KOPT-K1 (cell line): Measurements from ENCODE around the gene ADARB2.

Experiments
- H3K27ac ChIP-seq: fragments of 200-600 bp; sonication (generic); 2 replicates; pipeline ENCODE4 v1.5.1; 2016; ENCODE audit warnings: antibody characterized with exemption, mild to moderate bottlenecking, low read depth, low read length; ENCODE audit not compliant: poor library complexity, severe bottlenecking
- H3K36me3 ChIP-seq: fragments of 200-600 bp; sonication (generic); 2 replicates; pipeline ENCODE4 v1.5.1; 2017; ENCODE audit warnings: antibody characterized with exemption, mild to moderate bottlenecking, low read length, moderate library complexity; ENCODE audit not compliant: insufficient read depth
- H3K9me3 ChIP-seq: fragments of 200-600 bp; sonication (generic); 2 replicates; pipeline ENCODE4 v1.5.1; 2017; ENCODE audit warnings: antibody characterized with exemption, low read length, mild to moderate bottlenecking; ENCODE audit not compliant: insufficient read depth, poor library complexity, severe bottlenecking

ADARB2 gene

GRCh38 chr10:1151076-1152033, 586.0 kb downstream of the ADARB2 start:
- no peaks in the 10 kb centered on the region for H3K36me3 ChIP-seq
- H3K9me3 ChIP-seq = peaks cover 12% of the 10 kb centered on the region
- H3K27ac ChIP-seq = no peak overlapping the region

GRCh38 chr10:1150638-1150955, 586.7 kb downstream of the ADARB2 start:
- H3K36me3 ChIP-seq = no peaks in the 10 kb centered on the region
- H3K27ac ChIP-seq = no peak overlapping the region
- H3K9me3 ChIP-seq = peaks cover 20% of the 10 kb centered on the region

- Histone ChIP-seq H3K27ac (no peak overlapping the region), H3K36me3 (no peaks in the 10 kb centered on the region), H3K9me3 (peaks cover 24% of the 10 kb centered on the region)
Observed at GRCh38 chr10:1149793-1150637, 587.3 kb downstream of the ADARB2 start.

- Histone ChIP-seq H3K9me3 (peaks cover 24% of the 10 kb centered on the region), H3K27ac (no peak overlapping the region), H3K36me3 (no peaks in the 10 kb centered on the region)
Observed at GRCh38 chr10:1148855-1149605, 588.3 kb downstream of the ADARB2 start.

GRCh38 chr10:1147810-1148209, 589.5 kb downstream of the ADARB2 start:
- Histone ChIP-seq H3K36me3 (no peaks in the 10 kb centered on the region), H3K9me3 (peaks cover 24% of the 10 kb centered on the region), H3K27ac (no peak overlapping the region)

GRCh38 chr10:1142596-1142995, 594.7 kb downstream of the ADARB2 start:
- no peak overlapping the region for H3K27ac ChIP-seq
- H3K36me3 ChIP-seq = no peaks in the 10 kb centered on the region
- peaks cover 40% of the 10 kb centered on the region for H3K9me3 ChIP-seq

- Histone ChIP-seq H3K36me3 (no peaks in the 10 kb centered on the region), H3K9me3 (peaks cover 31% of the 10 kb centered on the region), H3K27ac (no peak overlapping the region)
Observed at GRCh38 chr10:1141701-1142100, 595.6 kb downstream of the ADARB2 start.

GRCh38 chr10:1141261-1141660, 596.1 kb downstream of the ADARB2 start:
- H3K27ac ChIP-seq = no peak overlapping the region
- H3K36me3 ChIP-seq = no peaks in the 10 kb centered on the region
- peaks cover 27% of the 10 kb centered on the region for H3K9me3 ChIP-seq

GRCh38 chr10:1138529-1138928, 598.8 kb downstream of the ADARB2 start:
- H3K9me3 ChIP-seq = peaks cover 15% of the 10 kb centered on the region
- H3K36me3 ChIP-seq = no peaks in the 10 kb centered on the region
- H3K27ac ChIP-seq = no peak overlapping the region

GRCh38 chr10:1137499-1138163, 599.7 kb downstream of the ADARB2 start:
- Histone ChIP-seq H3K27ac (no peak overlapping the region), H3K36me3 (no peaks in the 10 kb centered on the region), H3K9me3 (peaks cover 15% of the 10 kb centered on the region)

- H3K36me3 ChIP-seq = peaks cover 6% of the 10 kb centered on the region
- peaks cover 15% of the 10 kb centered on the region for H3K9me3 ChIP-seq
- no peak overlapping the region for H3K27ac ChIP-seq
Observed at GRCh38 chr10:1136268-1136667, 601.1 kb downstream of the ADARB2 start.

- Histone ChIP-seq H3K27ac (no peak overlapping the region), H3K9me3 (peaks cover 13% of the 10 kb centered on the region)
Observed at GRCh38 chr10:1134156-1134555, 603.2 kb downstream of the ADARB2 start.

GRCh38 chr10:1133495-1134045, 603.8 kb downstream of the ADARB2 start:
- no peak overlapping the region for H3K27ac ChIP-seq
- peaks cover 7% of the 10 kb centered on the region for H3K9me3 ChIP-seq
- peaks cover 33% of the 10 kb centered on the region for H3K36me3 ChIP-seq

More at GRCh38 chr10:1134156-1134555, 603.2 kb downstream of the ADARB2 start:
- H3K36me3 ChIP-seq = peaks cover 27% of the 10 kb centered on the region

- peaks cover 42% of the 10 kb centered on the region for H3K36me3 ChIP-seq
- H3K27ac ChIP-seq = no peak overlapping the region
- no peaks in the 10 kb centered on the region for H3K9me3 ChIP-seq
Observed at GRCh38 chr10:1132584-1132983, 604.7 kb downstream of the ADARB2 start.
